NCI-H226 (cell line): ENCODE results near the gene TIMP4.

Source experiments
- DNase-seq: peaks from one replicate; pipeline ENCODE4 v3.0.0-alpha.2; 2015

TIMP4 gene

GRCh38 chr3:12158387-12159226 lies at the start of gene TIMP4:
Gene TIMP4 (minus strand): TSS chr3:12158912. CDS start chr3:12158840, 72 bp downstream.
- DNase-seq, result peak; percentile 32

- no peak for DNase-seq
Measured at GRCh38 chr3:12205171-12205570, 46.5 kb upstream of the TIMP4 start.

GRCh38 chr3:12201813-12202212 lies 43.1 kb upstream of the TIMP4 start:
- no peak for DNase-seq

GRCh38 chr3:12198301-12198700 lies 39.6 kb upstream of the TIMP4 start:
- peak; percentile 35 for DNase-seq

- DNase-seq, result no peak
Measured at GRCh38 chr3:12197475-12197874, 38.8 kb upstream of the TIMP4 start.

GRCh38 chr3:12196684-12197083 lies 38.0 kb upstream of the TIMP4 start:
- DNase-seq, result no peak

GRCh38 chr3:12195231-12195630 lies 36.5 kb upstream of the TIMP4 start:
- DNase-seq, result no peak

GRCh38 chr3:12194669-12195161 lies 36.0 kb upstream of the TIMP4 start:
- peak; percentile 13 for DNase-seq

- DNase-seq, result peak; percentile 74
Measured at GRCh38 chr3:12194209-12194608, 35.5 kb upstream of the TIMP4 start.

GRCh38 chr3:12193485-12194165 lies 34.9 kb upstream of the TIMP4 start:
- peak; percentile 92 for DNase-seq

- no peak for DNase-seq
Measured at GRCh38 chr3:12192655-12193484, 34.2 kb upstream of the TIMP4 start.

GRCh38 chr3:12192173-12192572 lies 33.5 kb upstream of the TIMP4 start:
- DNase-seq, result no peak

GRCh38 chr3:12191559-12191958 lies 32.8 kb upstream of the TIMP4 start:
- no peak for DNase-seq

GRCh38 chr3:12190832-12191231 lies 32.1 kb upstream of the TIMP4 start:
- DNase-seq, result no peak

GRCh38 chr3:12190221-12190807 lies 31.6 kb upstream of the TIMP4 start:
- no peak for DNase-seq

- no peak for DNase-seq
Measured at GRCh38 chr3:12188681-12189287, 30.1 kb upstream of the TIMP4 start.

GRCh38 chr3:12188328-12188648 lies 29.6 kb upstream of the TIMP4 start:
- DNase-seq, result no peak

- peak; percentile 47 for DNase-seq
Measured at GRCh38 chr3:12187448-12188327, 29.0 kb upstream of the TIMP4 start.

GRCh38 chr3:12186515-12187286 lies 28.0 kb upstream of the TIMP4 start:
- DNase-seq, result no peak

- no peak for DNase-seq
Measured at GRCh38 chr3:12186046-12186445, 27.3 kb upstream of the TIMP4 start.
